Astrocyte (in vitro differentiated cells and primary cell): ENCODE data around the gene NCBP3. TPM values are rescaled to one million over a fixed set of nuclear protein-coding genes. Genes with fewer than 3 reads are reported as not detected.
A peak's percentile ranks its signal among the peaks of the same experiment; 100 is the strongest.

Experiments used
- DNase-seq: peaks from one replicate; pipeline ENCODE4 v3.0.0-alpha.2; 2010; ENCODE audit warnings: low read depth
- FAIRE-seq: peaks from 2 replicates; lab custom pipeline; 2011; peaks lifted over from hg19 to GRCh38; lab: Jason Lieb, UNC
- H2AFZ ChIP-seq: 2 replicates; pipeline ENCODE4 v1.6.0; 2012; ENCODE audit warnings: low read depth, low read length, inconsistent platforms
- H3K27ac ChIP-seq: 2 replicates; pipeline ENCODE4 v1.5.1; 2011; ENCODE audit warnings: low read depth, low read length, inconsistent platforms
- H3K27me3 ChIP-seq: 2 replicates; pipeline ENCODE4 v1.6.0; 2011; ENCODE audit warnings: low read length, inconsistent platforms; ENCODE audit not compliant: insufficient read depth
- H3K36me3 ChIP-seq: 2 replicates; pipeline ENCODE4 v1.5.1; 2011; ENCODE audit warnings: low read length, inconsistent platforms; ENCODE audit not compliant: insufficient read depth
- H3K4me1 ChIP-seq: 2 replicates; pipeline ENCODE4 v1.5.1; 2011; ENCODE audit warnings: low read length, inconsistent platforms; ENCODE audit not compliant: insufficient read depth
- H3K4me2 ChIP-seq: 2 replicates; pipeline ENCODE4 v1.6.0; 2012; ENCODE audit warnings: low read length, inconsistent platforms
- H3K4me3 ChIP-seq: 2 replicates; pipeline ENCODE4 v1.5.1; 2011; ENCODE audit warnings: low read depth, mild to moderate bottlenecking, low read length, inconsistent platforms; ENCODE audit not compliant: insufficient read depth
- H3K79me2 ChIP-seq: 2 replicates; pipeline ENCODE4 v1.6.0; 2012; ENCODE audit warnings: mild to moderate bottlenecking, low read length, inconsistent platforms; ENCODE audit not compliant: insufficient read depth
- H3K9ac ChIP-seq: 2 replicates; pipeline ENCODE4 v1.6.0; 2012; ENCODE audit warnings: mild to moderate bottlenecking, low read length, inconsistent platforms
- H3K9me3 ChIP-seq: 2 replicates; pipeline ENCODE4 v1.5.1; 2012; ENCODE audit warnings: low read depth, mild to moderate bottlenecking, low read length, inconsistent platforms; ENCODE audit not compliant: insufficient read depth
- H4K20me1 ChIP-seq: 2 replicates; pipeline ENCODE4 v1.6.0; 2012; ENCODE audit warnings: low read length, inconsistent platforms; ENCODE audit not compliant: insufficient read depth
- H3K27ac Mint-ChIP-seq: one replicate; pipeline ENCODE4 v1.8.0; 2021; ENCODE audit warnings: mild to moderate bottlenecking, mixed read lengths; ENCODE audit not compliant: unreplicated experiment
- H3K27me3 Mint-ChIP-seq: one replicate; pipeline ENCODE4 v1.8.0; 2021; ENCODE audit warnings: low read depth, mixed read lengths; ENCODE audit not compliant: unreplicated experiment
- H3K36me3 Mint-ChIP-seq: one replicate; pipeline ENCODE4 v1.8.0; 2021; ENCODE audit warnings: low read depth, mixed read lengths; ENCODE audit not compliant: unreplicated experiment
- H3K4me1 Mint-ChIP-seq: one replicate; pipeline ENCODE4 v1.8.0; 2021; ENCODE audit warnings: low read depth, mixed read lengths; ENCODE audit not compliant: unreplicated experiment
- H3K4me3 Mint-ChIP-seq: one replicate; pipeline ENCODE4 v1.8.0; 2021; ENCODE audit warnings: mild to moderate bottlenecking, moderate library complexity, mixed read lengths; ENCODE audit not compliant: unreplicated experiment
- H3K9me3 Mint-ChIP-seq: one replicate; pipeline ENCODE4 v1.8.0; 2021; ENCODE audit warnings: mild to moderate bottlenecking, mixed read lengths; ENCODE audit not compliant: unreplicated experiment
- CTCF ChIP-seq: IDR thresholded peaks from 2 replicates; pipeline ENCODE4 v1.5.1; 2011; ENCODE audit warnings: low read depth, mild to moderate bottlenecking, inconsistent platforms, low read length, moderate library complexity; ENCODE audit not compliant: insufficient read depth
- EZH2 ChIP-seq: IDR thresholded peaks from 2 replicates; pipeline ENCODE4 v1.6.1; 2012; ENCODE audit warnings: mild to moderate bottlenecking, low read length, inconsistent platforms; ENCODE audit not compliant: insufficient read depth
- total RNA-seq: library from RNA; stranded (reverse); gene quantifications from 2 replicates; pipeline ENCODE4 v1.2.1, GENCODE V29; 2021

The NCBP3 gene
- total RNA-seq, 1 donor from 2014 or later = 46.7 TPM

GRCh38 chr17:3835410-3836229 lies 10.4 kb downstream of the NCBP3 start:
- H3K4me3 Mint-ChIP-seq = no peak overlapping the region
- no peak overlapping the region for H3K4me3 ChIP-seq
- no peak overlapping the region for H3K9ac ChIP-seq
- no peak overlapping the region for H3K4me2 ChIP-seq
- H3K4me1 ChIP-seq = no peaks in the 10 kb centered on the region
- H3K36me3 ChIP-seq = peaks cover 35% of the 10 kb centered on the region
- no peaks in the 10 kb centered on the region for H3K9me3 ChIP-seq
- peaks cover 9% of the 10 kb centered on the region for H3K36me3 Mint-ChIP-seq
- peaks cover 69% of the 10 kb centered on the region for H3K79me2 ChIP-seq
- no peak for FAIRE-seq
- no peaks in the 10 kb centered on the region for H3K9me3 Mint-ChIP-seq
- H4K20me1 ChIP-seq = peaks cover 55% of the 10 kb centered on the region
- no peaks in the 10 kb centered on the region for H3K27me3 ChIP-seq
- no peaks in the 10 kb centered on the region for H3K27me3 Mint-ChIP-seq
- no peak overlapping the region for H2AFZ ChIP-seq
- DNase-seq = no peak
- no peak overlapping the region for H3K27ac ChIP-seq
- peak overlapping the region; percentile 1 for H3K27ac Mint-ChIP-seq
- peaks cover 8% of the 10 kb centered on the region for H3K4me1 Mint-ChIP-seq
- TF ChIP-seq EZH2 (no peak), CTCF (no peak)

GRCh38 chr17:3834811-3835210 lies 11.2 kb downstream of the NCBP3 start:
- H4K20me1 ChIP-seq = peaks cover 51% of the 10 kb centered on the region
- no peak for DNase-seq
- H3K36me3 Mint-ChIP-seq = peaks cover 9% of the 10 kb centered on the region
- peaks cover 63% of the 10 kb centered on the region for H3K79me2 ChIP-seq
- no peaks in the 10 kb centered on the region for H3K4me1 ChIP-seq
- H3K36me3 ChIP-seq = peaks cover 29% of the 10 kb centered on the region
- H3K27me3 ChIP-seq = no peaks in the 10 kb centered on the region
- FAIRE-seq = no peak
- H3K9me3 ChIP-seq = no peaks in the 10 kb centered on the region
- H3K9ac ChIP-seq = no peak overlapping the region
- no peak overlapping the region for H3K4me3 Mint-ChIP-seq
- H3K9me3 Mint-ChIP-seq = no peaks in the 10 kb centered on the region
- no peaks in the 10 kb centered on the region for H3K27me3 Mint-ChIP-seq
- no peak overlapping the region for H2AFZ ChIP-seq
- H3K4me3 ChIP-seq = no peak overlapping the region
- no peak overlapping the region for H3K4me2 ChIP-seq
- no peak overlapping the region for H3K27ac ChIP-seq
- no peak overlapping the region for H3K27ac Mint-ChIP-seq
- peaks cover 8% of the 10 kb centered on the region for H3K4me1 Mint-ChIP-seq
- TF ChIP-seq EZH2 (no peak), CTCF (no peak)

GRCh38 chr17:3828852-3829232 lies 17.2 kb downstream of the NCBP3 start:
- no peak for FAIRE-seq
- Mint-ChIP-seq H3K4me3 (no peak overlapping the region), H3K27ac (no peak overlapping the region)

More at GRCh38 chr17:3828852-3829232, 17.2 kb downstream of the NCBP3 start:
- H3K9ac ChIP-seq = no peak overlapping the region
- peaks cover 25% of the 10 kb centered on the region for H3K79me2 ChIP-seq
- H3K27me3 Mint-ChIP-seq = no peaks in the 10 kb centered on the region
- no peaks in the 10 kb centered on the region for H3K9me3 ChIP-seq
- H3K36me3 ChIP-seq = peaks cover 26% of the 10 kb centered on the region
- H2AFZ ChIP-seq = no peak overlapping the region
- peaks cover 9% of the 10 kb centered on the region for H3K36me3 Mint-ChIP-seq
- DNase-seq = no peak
- H3K4me2 ChIP-seq = no peak overlapping the region
- peaks cover 25% of the 10 kb centered on the region for H4K20me1 ChIP-seq
- no peak for TF ChIP-seq EZH2
- TF ChIP-seq CTCF = no peak
- no peak overlapping the region for H3K4me3 ChIP-seq
- no peaks in the 10 kb centered on the region for H3K4me1 ChIP-seq
- peaks cover 4% of the 10 kb centered on the region for H3K4me1 Mint-ChIP-seq
- no peaks in the 10 kb centered on the region for H3K9me3 Mint-ChIP-seq
- H3K27ac ChIP-seq = no peak overlapping the region
- no peaks in the 10 kb centered on the region for H3K27me3 ChIP-seq
